H9 (cell line): ENCODE results near the gene AIMP1. TPM values are rescaled to one million over a fixed set of nuclear protein-coding genes. Genes with fewer than 3 reads are reported as not detected.

Experiments
- DNase-seq: peaks from one replicate; pipeline ENCODE4 v3.0.0-alpha.2; 2017
- H2AFZ ChIP-seq: one replicate; pipeline ENCODE4 v1.6.1; 2013; ENCODE audit warnings: mild to moderate bottlenecking, low read length, control low read depth, moderate library complexity
- H2AK5ac ChIP-seq: 2 replicates; pipeline ENCODE4 v1.6.1; 2013; ENCODE audit warnings: low read length, control low read depth, mixed read lengths; ENCODE audit not compliant: insufficient read length
- H2BK120ac ChIP-seq: one replicate; pipeline ENCODE4 v1.6.1; 2013; ENCODE audit warnings: low read depth, mild to moderate bottlenecking, low read length, control low read depth, inconsistent platforms; ENCODE audit not compliant: poor library complexity, severe bottlenecking
- H2BK12ac ChIP-seq: 2 replicates; pipeline ENCODE4 v1.6.1; 2013; ENCODE audit warnings: low read length, control low read depth, mixed read lengths, low read depth; ENCODE audit not compliant: insufficient read length
- H2BK15ac ChIP-seq: 2 replicates; pipeline ENCODE4 v1.6.1; 2013; ENCODE audit warnings: low read depth, low read length, control low read depth
- H2BK20ac ChIP-seq: one replicate; pipeline ENCODE4 v1.6.1; 2013; ENCODE audit warnings: low read depth, mild to moderate bottlenecking, low read length, control low read depth, inconsistent platforms; ENCODE audit not compliant: poor library complexity, severe bottlenecking
- H2BK5ac ChIP-seq: 2 replicates; pipeline ENCODE4 v1.6.1; 2013; ENCODE audit warnings: low read length, control low read depth, mixed read lengths; ENCODE audit not compliant: insufficient read length
- H3K14ac ChIP-seq: 2 replicates; pipeline ENCODE4 v1.6.1; 2013; ENCODE audit warnings: low read length, control low read depth; ENCODE audit not compliant: insufficient read depth
- H3K18ac ChIP-seq: 2 replicates; pipeline ENCODE4 v1.6.1; 2013; ENCODE audit warnings: low read depth, mild to moderate bottlenecking, mixed read lengths, low read length, control low read depth; ENCODE audit not compliant: insufficient read length
- H3K23ac ChIP-seq: 2 replicates; pipeline ENCODE4 v1.6.1; 2013; ENCODE audit warnings: low read length, control low read depth, mixed read lengths, low read depth; ENCODE audit not compliant: insufficient read length
- H3K23me2 ChIP-seq: 2 replicates; pipeline ENCODE4 v1.6.1; 2013; ENCODE audit warnings: low read depth, mild to moderate bottlenecking, mixed read lengths, low read length, control low read depth; ENCODE audit not compliant: insufficient read length, poor library complexity, severe bottlenecking
- H3K27ac ChIP-seq: 2 replicates; pipeline ENCODE4 v1.5.1; 2013; ENCODE audit warnings: low read length, control low read depth, mixed read lengths, low read depth; ENCODE audit not compliant: insufficient read length
- H3K27me3 ChIP-seq: 2 replicates; pipeline ENCODE4 v1.6.1; 2013; ENCODE audit warnings: low read length, control low read depth, inconsistent platforms; ENCODE audit not compliant: insufficient read depth
- H3K4ac ChIP-seq: 2 replicates; pipeline ENCODE4 v1.6.1; 2013; ENCODE audit warnings: low read depth, mild to moderate bottlenecking, control low read depth, inconsistent platforms, low read length, moderate library complexity
- H3K4me1 ChIP-seq: 2 replicates; pipeline ENCODE4 v1.6.1; 2013; ENCODE audit warnings: low read length, control low read depth, inconsistent platforms; ENCODE audit not compliant: insufficient read depth
- H3K4me2 ChIP-seq: 2 replicates; pipeline ENCODE4 v1.6.1; 2013; ENCODE audit warnings: low read length, control low read depth, mixed read lengths; ENCODE audit not compliant: insufficient read length, insufficient read depth
- H3K56ac ChIP-seq: 2 replicates; pipeline ENCODE4 v1.6.1; 2013; ENCODE audit warnings: low read depth, mild to moderate bottlenecking, mixed read lengths, low read length, control low read depth; ENCODE audit not compliant: insufficient read length
- H3K79me1 ChIP-seq: 2 replicates; pipeline ENCODE4 v1.6.1; 2013; ENCODE audit warnings: low read depth, mild to moderate bottlenecking, moderate library complexity, low read length, control low read depth, inconsistent platforms; ENCODE audit not compliant: insufficient read depth, poor library complexity, severe bottlenecking
- H3K79me2 ChIP-seq: 2 replicates; pipeline ENCODE4 v1.6.1; 2013; ENCODE audit warnings: low read length, control low read depth, inconsistent platforms; ENCODE audit not compliant: insufficient read depth
- H3K9ac ChIP-seq: 2 replicates; pipeline ENCODE4 v1.6.1; 2013; ENCODE audit warnings: low read length, control low read depth, mixed read lengths; ENCODE audit not compliant: insufficient read length; ENCODE audit errors: extremely low read depth
- H3K9me3 ChIP-seq: one replicate; pipeline ENCODE4 v1.6.1; 2013; ENCODE audit warnings: low read depth, low read length, inconsistent platforms; ENCODE audit not compliant: control insufficient read depth
- H3T11ph ChIP-seq: one replicate; pipeline ENCODE4 v1.6.1; 2013; ENCODE audit warnings: mild to moderate bottlenecking, low read length, control low read depth, inconsistent platforms
- H4K20me1 ChIP-seq: one replicate; pipeline ENCODE4 v1.6.1; 2013; ENCODE audit not compliant: control insufficient read depth, insufficient read length, insufficient read depth
- H4K5ac ChIP-seq: 2 replicates; pipeline ENCODE4 v1.6.1; 2013; ENCODE audit warnings: low read depth, mild to moderate bottlenecking, mixed read lengths, low read length, control low read depth; ENCODE audit not compliant: insufficient read length
- H4K8ac ChIP-seq: replicated peaks from 2 replicates; pipeline ENCODE4 v1.6.1; 2013; ENCODE audit warnings: low read length, control low read depth, mixed read lengths, low read depth; ENCODE audit not compliant: insufficient read length
- H4K91ac ChIP-seq: 2 replicates; pipeline ENCODE4 v1.6.1; 2013; ENCODE audit warnings: low read depth, mild to moderate bottlenecking, moderate library complexity, mixed read lengths, low read length, control low read depth; ENCODE audit not compliant: insufficient read length
- H3K27ac Mint-ChIP-seq, 3 experiments: 2 replicates in 2 of 3; 3 replicates in 1 of 3; pipeline ENCODE4 v1.8.0; 2020 to 2021; ENCODE audit warnings: mixed read lengths in 3 of 3, mild to moderate bottlenecking in 1 of 3, moderate library complexity in 1 of 3
- H3K27me3 Mint-ChIP-seq: 2 replicates; pipeline ENCODE4 v1.8.0; 2021; ENCODE audit warnings: low read depth, mild to moderate bottlenecking, moderate library complexity, mixed read lengths
- H3K36me3 Mint-ChIP-seq, 3 experiments: 2 replicates in 2 of 3; 3 replicates in 1 of 3; pipeline ENCODE4 v1.8.0; 2020 to 2021; ENCODE audit warnings: low read depth in 3 of 3, mixed read lengths in 3 of 3; ENCODE audit not compliant: insufficient read depth in 1 of 3
- H3K4me1 Mint-ChIP-seq, 2 experiments: 2 replicates each; pipeline ENCODE4 v1.8.0; 2020; ENCODE audit warnings: mixed read lengths in 2 of 2
- H3K4me3 Mint-ChIP-seq, 2 experiments: 2 replicates in 1 of 2; 3 replicates in 1 of 2; pipeline ENCODE4 v1.8.0; 2020 to 2021; ENCODE audit warnings: mild to moderate bottlenecking in 2 of 2, mixed read lengths in 2 of 2, moderate library complexity in 1 of 2
- H3K9me3 Mint-ChIP-seq, 2 experiments: 2 replicates in 1 of 2; 3 replicates in 1 of 2; pipeline ENCODE4 v1.8.0; 2020; ENCODE audit warnings: mild to moderate bottlenecking in 2 of 2, mixed read lengths in 2 of 2, moderate library complexity in 1 of 2
- CTCF ChIP-seq: fragments of 200-600 bp; sonication (generic); conservative IDR thresholded peaks from 3 replicates; pipeline ENCODE4 v1.8.0; 2021; ENCODE audit warnings: antibody characterized with exemption, mild to moderate bottlenecking
- WGBS: extraction: QIAGEN DNeasy Blood & Tissue Kit; methylation state at CpG from one replicate; pipeline ENCODE4 v1.1.7; 2013; ENCODE audit warnings: missing lambda C conversion rate, low lambda C conversion rate, mixed read lengths; ENCODE audit not compliant: insufficient read length; ENCODE audit errors: extremely low coverage; 5-methylcytosine and 5-hydroxymethylcytosine counted together
- long read RNA-seq: library from polyadenylated mRNA; unstranded; transcript quantifications from one replicate; pipeline ENCODE4 v2.0.0, GENCODE V29; 2020
- total RNA-seq: library from RNA; stranded (reverse); gene quantifications from 2 replicates; pipeline ENCODE4 v1.2.1, GENCODE V29; 2021

The AIMP1 gene
- total RNA-seq = 36.8 and 37.1 TPM in 2 replicates
- long read RNA-seq, transcript AIMP1-202 (7 exons, 2,586 nt) = major isoform, 49 of 73 reads
- long read RNA-seq, partial matches to known transcripts = 10 of 73 reads
- long read RNA-seq, other reads (novel, unspliced or antisense) = 14 of 73 reads

GRCh38 chr4:106315968-106316772 lies at the start of gene AIMP1, which contains the start of gene TBCK:
TSS of gene AIMP1 (plus strand) at chr4:106316550. CDS start at chr4:106325010, 8,460 bp downstream.
TSS of gene TBCK (minus strand) at chr4:106316209. CDS start at chr4:106308960, 7,249 bp downstream.
- TF ChIP-seq CTCF = no peak
- Histone ChIP-seq H2BK5ac (peak within 1 kb of the TSS; percentile 73), H3K79me1 (peaks cover 3% of the 10 kb centered on the region), H3K4me2 (peak within 1 kb of the TSS; percentile 93), H3K56ac (peak within 1 kb of the TSS; percentile 5), H2BK20ac (no peak within 1 kb of the TSS), H3K9ac (peak within 1 kb of the TSS; percentile 98), H4K8ac (peak within 1 kb of the TSS; percentile 52), H3K23ac (no peak within 1 kb of the TSS), H3K14ac (peak within 1 kb of the TSS; percentile 98), H2BK12ac (peak within 1 kb of the TSS; percentile 15), H3K79me2 (peaks cover 13% of the 10 kb centered on the region; the same call in 1 of the 2 replicates), H3K23me2 (peaks cover 5% of the 10 kb centered on the region), H3K18ac (peak within 1 kb of the TSS; percentile 96), H3K27me3 (no peaks in the 10 kb centered on the region), H3K4me1 (no peaks in the 10 kb centered on the region), H3K4ac (no peak within 1 kb of the TSS; the same call in 1 of the 2 replicates), H2AK5ac (no peak within 1 kb of the TSS), H4K20me1 (no peaks in the 10 kb centered on the region), H4K5ac (peak within 1 kb of the TSS; percentile 97), H2AFZ (peak within 1 kb of the TSS; percentile 92), H3K9me3 (no peaks in the 10 kb centered on the region), H2BK15ac (no peak within 1 kb of the TSS), H3T11ph (no peak within 1 kb of the TSS), H2BK120ac (peak within 1 kb of the TSS; percentile 97), H3K27ac (peak within 1 kb of the TSS; percentile 63), H4K91ac (no peak within 1 kb of the TSS)
- Mint-ChIP-seq H3K27me3 (no peaks in the 10 kb centered on the region), H3K27ac (0 out of 7 replicates have a peak within 1 kb of the TSS, but pooled peaks of 1 of the 3 experiments have one; percentile 21), H3K9me3 (peaks cover 12% of the 10 kb centered on the region in 2 experiments; a peak in 4 of 5 replicates), H3K36me3 (peaks cover 13 to 14% (median 14%) of the 10 kb centered on the region in 3 experiments; a peak in 6 of 7 replicates), H3K4me1 (peaks cover 4 to 8% of the 10 kb centered on the region in 2 experiments), H3K4me3 (no peak within 1 kb of the TSS)
- no CpG with 5 or more reads among the region's 44 CpGs for WGBS
- DNase-seq = peak; percentile 87
